ENCODE results near the gene PDE5A.

Gene PDE5A

GRCh38 chr4:119628281-119629141, at the start of gene PDE5A:
Gene PDE5A (minus strand): TSS chr4:119628804. CDS start chr4:119628671, 133 bp downstream.
- H3K27ac Mint-ChIP-seq, result peak within 1 kb of the TSS; percentile 98 to 99 (median 99)
- H3K9me3 Mint-ChIP-seq, result no peaks in the 10 kb centered on the region
- peaks cover 26% of the 10 kb centered on the region for H3K4me1 Mint-ChIP-seq
- H3K27me3 Mint-ChIP-seq (ENCODE audit: low read depth), result peaks cover 8% of the 10 kb centered on the region
- H3K4me3 Mint-ChIP-seq, result peak within 1 kb of the TSS; percentile 96 to 97 (median 97)
- TF ChIP-seq CTCF (IDR thresholded peaks at IDR 0.05; ENCODE audit: unreplicated experiment in 3 of 3), result peak; percentile 74 to 88 (median 82)
- peaks cover 4% of the 10 kb centered on the region for H3K36me3 Mint-ChIP-seq (ENCODE audit: low read depth)

DNA sequence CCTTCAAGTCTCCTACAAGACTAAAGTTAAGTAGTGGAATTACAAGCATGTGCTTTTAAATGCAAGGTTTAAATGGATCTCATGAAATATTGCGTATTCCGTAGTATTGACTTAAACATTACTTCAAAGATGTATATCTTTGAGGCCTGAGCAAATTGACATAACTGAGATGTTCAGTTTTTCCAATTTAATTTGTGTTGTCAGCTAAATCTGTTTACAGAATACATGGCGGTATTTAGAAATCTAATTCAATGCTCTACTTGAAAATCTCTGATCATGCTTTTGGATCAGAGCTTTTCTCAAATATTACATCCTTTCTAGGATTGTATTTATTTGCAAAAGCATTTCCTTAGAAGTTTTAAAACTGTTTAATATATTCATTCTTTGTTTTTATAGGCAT, 47.5 kb upstream of the PDE5A start:
- H3K4me1 Mint-ChIP-seq, result peaks cover 31% of the 10 kb centered on the region
- no peaks in the 10 kb centered on the region for H3K27me3 Mint-ChIP-seq (ENCODE audit: low read depth)
- no peak overlapping the region for H3K4me3 Mint-ChIP-seq
- no peak for TF ChIP-seq CTCF (IDR thresholded peaks at IDR 0.05; ENCODE audit: unreplicated experiment in 3 of 3)
- peaks cover 2% of the 10 kb centered on the region for H3K9me3 Mint-ChIP-seq
- peak overlapping the region in 2 of 3 experiments; percentile 24 to 59 for H3K27ac Mint-ChIP-seq
- no peaks in the 10 kb centered on the region for H3K36me3 Mint-ChIP-seq (ENCODE audit: low read depth)

- Mint-ChIP-seq H3K27ac (peak overlapping the region in 1 of 3 experiments; percentile 23), H3K9me3 (peaks cover 2% of the 10 kb centered on the region), H3K4me1 (peaks cover 27% of the 10 kb centered on the region), H3K27me3 (ENCODE audit: low read depth) (no peaks in the 10 kb centered on the region), H3K36me3 (ENCODE audit: low read depth) (no peaks in the 10 kb centered on the region), H3K4me3 (no peak overlapping the region)
- TF ChIP-seq CTCF (IDR thresholded peaks at IDR 0.05; ENCODE audit: unreplicated experiment in 3 of 3), result no peak
Observed at GRCh38 chr4:119675391-119675790, 46.8 kb upstream of the PDE5A start.

- Mint-ChIP-seq H3K27ac (no peak overlapping the region), H3K4me1 (peaks cover 16% of the 10 kb centered on the region), H3K4me3 (no peak overlapping the region), H3K36me3 (ENCODE audit: low read depth) (no peaks in the 10 kb centered on the region), H3K27me3 (ENCODE audit: low read depth) (no peaks in the 10 kb centered on the region), H3K9me3 (peaks cover 2% of the 10 kb centered on the region)
- TF ChIP-seq CTCF (IDR thresholded peaks at IDR 0.05; ENCODE audit: unreplicated experiment in 3 of 3), result no peak
Observed at GRCh38 chr4:119672938-119673337, 44.3 kb upstream of the PDE5A start.

DNA sequence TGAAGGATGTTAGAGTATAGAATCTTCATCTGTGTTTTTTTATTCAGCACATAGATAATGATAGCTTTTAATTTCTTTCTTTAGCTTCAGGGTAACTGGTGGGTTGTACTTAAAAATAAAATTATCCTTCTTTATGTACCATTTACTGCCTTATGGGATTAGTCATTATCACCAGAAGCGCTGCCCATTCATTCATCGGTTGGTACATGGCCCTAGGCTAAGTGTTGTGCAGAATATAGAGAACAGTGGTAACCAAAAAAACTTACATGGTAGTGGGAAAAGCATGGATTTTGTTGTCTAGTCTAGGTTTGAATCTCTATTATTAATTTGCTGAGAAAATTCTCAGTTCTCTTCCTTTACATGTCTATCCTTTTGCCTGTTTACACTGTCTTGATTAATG, 43.5 kb upstream of the PDE5A start:
- Mint-ChIP-seq H3K4me3 (no peak overlapping the region), H3K27me3 (ENCODE audit: low read depth) (no peaks in the 10 kb centered on the region), H3K27ac (peak overlapping the region in 1 of 3 experiments; percentile 48), H3K9me3 (peaks cover 2% of the 10 kb centered on the region), H3K36me3 (ENCODE audit: low read depth) (no peaks in the 10 kb centered on the region), H3K4me1 (peaks cover 16% of the 10 kb centered on the region)
- no peak for TF ChIP-seq CTCF (IDR thresholded peaks at IDR 0.05; ENCODE audit: unreplicated experiment in 3 of 3)

DNA sequence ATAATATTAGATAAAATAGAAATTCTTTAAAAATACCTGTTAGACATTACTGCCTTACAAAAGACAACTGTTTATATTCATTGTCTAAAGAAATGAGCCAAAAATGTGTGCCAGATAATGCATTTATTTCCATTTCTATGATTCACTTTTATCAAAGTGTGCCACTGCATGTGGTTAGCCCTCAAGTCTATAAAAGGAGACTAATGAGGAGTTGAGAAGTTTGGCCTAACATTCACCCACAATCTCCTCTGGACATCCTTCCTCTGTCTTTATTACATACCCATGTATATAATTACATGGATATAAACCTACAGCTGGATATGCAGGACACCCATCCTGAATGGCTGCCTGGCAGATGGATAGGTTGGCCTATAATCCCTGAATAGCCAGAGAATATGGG, 42.6 kb upstream of the PDE5A start:
- no peak overlapping the region for H3K4me3 Mint-ChIP-seq
- H3K36me3 Mint-ChIP-seq (ENCODE audit: low read depth), result no peaks in the 10 kb centered on the region
- H3K27me3 Mint-ChIP-seq (ENCODE audit: low read depth), result no peaks in the 10 kb centered on the region
- TF ChIP-seq CTCF (IDR thresholded peaks at IDR 0.05; ENCODE audit: unreplicated experiment in 3 of 3), result no peak
- peaks cover 22% of the 10 kb centered on the region for H3K4me1 Mint-ChIP-seq
- peak overlapping the region in 1 of 3 experiments; percentile 39 for H3K27ac Mint-ChIP-seq
- H3K9me3 Mint-ChIP-seq, result peaks cover 2% of the 10 kb centered on the region
